Tibial artery (tissue), 4 donors: ENCODE measurements around the gene ELFN1.

Experiments
- DNase-seq, 2 donors: peaks; one replicate each; pipeline ENCODE4 v3.0.0-alpha.2; 2019
- H3K27ac ChIP-seq, 2 donors: fragments of 200-600 bp; sonication (generic) in 1 of 2; 1 replicate in 1 of 2; 2 replicates in 1 of 2; pipeline ENCODE4 v1.5.1; 2018 to 2019; ENCODE audit warnings: mild to moderate bottlenecking in 1 of 2
- H3K27me3 ChIP-seq, 2 donors: fragments of 200-600 bp; sonication (generic) in 1 of 2; one replicate each; pipeline versions ENCODE4 v1.5.1 to v1.6.0; 2016 to 2019
- H3K36me3 ChIP-seq, 3 donors: fragments of 200-600 bp; sonication (generic) in 2 of 3; one replicate each; pipeline ENCODE4 v1.5.1; 2016 to 2019; ENCODE audit warnings: mild to moderate bottlenecking in 2 of 3
- H3K4me1 ChIP-seq, 4 donors: fragments of 200-600 bp; sonication (generic) in 2 of 4; 1 replicate in 3 of 4; 2 replicates in 1 of 4; pipeline ENCODE4 v1.5.1; 2016 to 2019
- H3K4me3 ChIP-seq, 2 donors: fragments of 200-600 bp; sonication (generic) in 1 of 2; 1 replicate in 1 of 2; 2 replicates in 1 of 2; pipeline ENCODE4 v1.5.1; 2018 to 2019; ENCODE audit warnings: mild to moderate bottlenecking in 2 of 2
- H3K9me3 ChIP-seq, 3 donors: fragments of 200-600 bp; sonication (generic) in 1 of 3; one replicate each; pipeline ENCODE4 v1.5.1; 2016 to 2019
- intact Hi-C: fragments of 100-400 bp; cut with DNase I; formaldehyde crosslinking; loops from one replicate; pipeline ENCODE4 v1.15.0; 2023; ENCODE audit warnings: low total_unique reads
- TF ChIP-seq, protein P1 (sequence below), 2 experiments: fragments of 200-600 bp in 1 of 2; fragments of 450-650 bp in 1 of 2; IDR thresholded peaks; one replicate each; pipeline ENCODE4 v1.5.1; 2017 to 2019; ENCODE audit warnings: antibody characterized with exemption in 2 of 2, mild to moderate bottlenecking in 1 of 2, moderate library complexity in 1 of 2

Gene ELFN1

DNA sequence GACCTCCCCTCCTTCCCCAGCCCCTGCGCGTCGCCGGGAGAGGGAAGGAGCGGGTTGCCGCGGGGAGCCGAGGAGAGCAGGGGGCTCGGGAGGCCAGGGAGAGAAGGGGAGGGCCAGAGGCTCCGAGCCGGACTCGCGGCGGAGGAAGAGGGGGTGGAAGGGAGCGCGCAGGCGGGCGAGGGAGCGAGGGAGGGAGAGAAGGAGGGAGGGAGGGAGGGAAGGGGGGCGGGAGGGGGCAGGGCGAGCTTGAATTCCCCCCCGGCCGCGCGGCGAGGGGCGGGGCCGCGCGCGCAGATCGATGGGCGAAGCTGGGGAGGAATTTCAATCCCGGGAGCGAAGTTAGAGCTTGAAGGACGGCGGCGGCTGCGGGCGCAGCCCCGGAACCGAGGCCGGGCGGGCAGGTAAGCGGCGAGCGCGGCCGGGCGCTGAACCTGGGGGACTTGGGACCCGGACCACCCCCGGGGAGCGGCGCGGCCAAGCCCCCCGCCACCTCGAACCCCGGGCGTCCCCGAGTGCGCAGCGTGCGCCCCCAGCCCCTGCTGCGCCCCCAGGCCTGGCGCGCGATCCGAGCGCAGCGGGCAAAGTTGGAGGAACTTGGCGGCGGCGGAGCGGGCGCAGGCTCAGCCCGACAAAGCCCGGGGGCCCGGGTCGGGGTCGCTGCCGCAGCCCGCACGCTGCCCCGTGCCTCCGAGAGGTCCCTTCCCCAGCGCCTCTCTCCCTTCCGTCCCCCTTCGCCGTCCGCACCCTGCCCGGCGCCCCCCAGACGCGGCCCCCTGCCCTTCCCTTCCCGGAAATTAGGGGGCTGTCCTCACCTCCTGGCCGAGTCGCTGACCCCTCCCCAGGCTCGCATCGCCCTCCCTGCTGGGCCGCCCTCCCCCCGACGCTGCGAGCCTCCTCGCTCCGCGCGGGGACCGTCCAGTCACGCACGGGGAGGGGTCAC lies at the start of gene ELFN1:
Gene ELFN1, plus strand, starts transcription at position 324 of the 940 bp plus-strand sequence. CDS start 74,320 bp downstream, outside the sequence.
- H3K4me1 ChIP-seq: peaks cover 0 to 52% (median 41%) of the 10 kb centered on the region in 4 donors
- intact Hi-C loops: loop anchor here (5.0 to 10.0 kb wide), 2 partner anchors 542 to 675 kb away; no protein-coding TSS in a partner anchor
- peak within 1 kb of the TSS in 1 of 2 donors; percentile 46 for H3K4me3 ChIP-seq

DNA sequence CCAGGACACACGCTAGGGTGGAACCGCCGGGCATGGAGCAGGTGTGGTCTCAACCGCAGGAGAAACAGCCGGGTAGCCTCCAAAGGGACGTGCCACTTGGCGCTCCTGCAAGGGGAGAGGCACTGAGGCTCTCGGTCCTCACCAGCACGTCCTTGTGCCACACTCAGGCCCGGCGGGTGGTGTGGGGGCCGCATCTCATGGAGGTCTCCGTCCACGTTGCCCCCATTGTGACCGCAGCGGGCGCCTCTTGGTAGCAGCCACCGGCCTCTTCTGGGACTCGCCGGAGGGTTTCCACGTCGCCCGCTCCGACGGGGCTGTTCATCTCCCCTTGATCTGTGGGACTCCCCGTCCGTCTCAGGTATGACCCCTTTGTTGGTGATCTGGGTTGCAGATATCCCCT lies 49.2 kb upstream of the ELFN1 start:
- H3K27ac ChIP-seq: no peak overlapping the region
- TF ChIP-seq, protein P1, sequence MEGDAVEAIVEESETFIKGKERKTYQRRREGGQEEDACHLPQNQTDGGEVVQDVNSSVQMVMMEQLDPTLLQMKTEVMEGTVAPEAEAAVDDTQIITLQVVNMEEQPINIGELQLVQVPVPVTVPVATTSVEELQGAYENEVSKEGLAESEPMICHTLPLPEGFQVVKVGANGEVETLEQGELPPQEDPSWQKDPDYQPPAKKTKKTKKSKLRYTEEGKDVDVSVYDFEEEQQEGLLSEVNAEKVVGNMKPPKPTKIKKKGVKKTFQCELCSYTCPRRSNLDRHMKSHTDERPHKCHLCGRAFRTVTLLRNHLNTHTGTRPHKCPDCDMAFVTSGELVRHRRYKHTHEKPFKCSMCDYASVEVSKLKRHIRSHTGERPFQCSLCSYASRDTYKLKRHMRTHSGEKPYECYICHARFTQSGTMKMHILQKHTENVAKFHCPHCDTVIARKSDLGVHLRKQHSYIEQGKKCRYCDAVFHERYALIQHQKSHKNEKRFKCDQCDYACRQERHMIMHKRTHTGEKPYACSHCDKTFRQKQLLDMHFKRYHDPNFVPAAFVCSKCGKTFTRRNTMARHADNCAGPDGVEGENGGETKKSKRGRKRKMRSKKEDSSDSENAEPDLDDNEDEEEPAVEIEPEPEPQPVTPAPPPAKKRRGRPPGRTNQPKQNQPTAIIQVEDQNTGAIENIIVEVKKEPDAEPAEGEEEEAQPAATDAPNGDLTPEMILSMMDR (IDR thresholded peaks at IDR 0.05): no peak
- intact Hi-C loops: no loop called here

More for the DNA sequence above, at the start of gene ELFN1:
- no peaks in the 10 kb centered on the region for H3K36me3 ChIP-seq
- peak; percentile 7 to 64 for DNase-seq
- H3K27me3 ChIP-seq: peaks cover 0 to 98% of the 10 kb centered on the region in 2 donors
- TF ChIP-seq, protein P1 (IDR thresholded peaks at IDR 0.05): no peak
- no peak within 1 kb of the TSS for H3K27ac ChIP-seq
- no peaks in the 10 kb centered on the region for H3K9me3 ChIP-seq

DNA sequence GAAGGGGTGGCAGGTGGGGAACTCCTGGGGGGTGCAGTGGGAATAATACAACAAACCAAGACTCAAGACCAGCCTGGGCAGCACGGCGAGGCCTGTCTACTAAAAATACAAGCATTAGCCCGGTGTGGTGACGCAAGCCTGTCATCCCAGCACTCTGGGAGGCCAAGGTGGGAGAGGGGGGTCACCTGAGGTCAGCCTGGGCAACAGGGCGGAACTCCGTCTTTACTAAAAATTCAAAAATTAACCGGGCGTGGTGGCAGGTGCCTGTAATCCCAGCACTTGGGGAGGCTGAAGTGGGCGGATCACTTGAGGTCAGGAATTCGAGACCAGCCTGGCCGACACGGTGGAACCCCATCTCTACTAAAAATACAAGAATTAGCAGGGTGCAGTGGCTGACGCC lies 48.4 kb upstream of the ELFN1 start:
- Histone ChIP-seq H3K4me1 (no peaks in the 10 kb centered on the region), H3K27me3 (peaks cover 0 to 45% of the 10 kb centered on the region in 2 donors), H3K36me3 (no peaks in the 10 kb centered on the region), H3K9me3 (no peaks in the 10 kb centered on the region), H3K27ac (no peak overlapping the region), H3K4me3 (no peak overlapping the region)
- TF ChIP-seq, protein P1 (IDR thresholded peaks at IDR 0.05): no peak
- no peak for DNase-seq
- intact Hi-C loops: no loop called here

More for the DNA sequence above, 49.2 kb upstream of the ELFN1 start:
- Histone ChIP-seq H3K9me3 (no peaks in the 10 kb centered on the region), H3K4me3 (no peak overlapping the region), H3K4me1 (no peaks in the 10 kb centered on the region), H3K36me3 (no peaks in the 10 kb centered on the region), H3K27me3 (peaks cover 0 to 46% of the 10 kb centered on the region in 2 donors)
- DNase-seq: no peak

DNA sequence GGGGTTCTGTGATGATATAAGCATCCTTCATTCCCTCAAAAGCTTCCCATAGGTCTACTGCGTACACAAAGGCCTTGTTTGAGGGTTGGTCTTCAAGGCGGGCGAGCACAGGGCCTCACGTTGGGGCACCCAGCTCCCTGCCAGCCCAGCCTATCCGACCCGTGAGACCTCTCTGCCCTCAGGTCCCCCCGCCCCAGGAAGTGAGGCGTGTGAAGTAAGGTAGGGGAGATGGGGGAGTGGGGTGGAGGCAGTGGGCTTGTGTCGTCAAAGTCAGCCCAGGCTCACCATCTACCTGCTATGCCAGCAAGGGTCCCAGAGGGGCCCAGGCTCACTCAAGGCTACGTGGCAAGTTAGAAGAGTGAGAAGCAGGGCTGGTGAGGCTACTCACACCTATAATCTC lies 47.6 kb upstream of the ELFN1 start:
- H3K4me3 ChIP-seq: no peak overlapping the region
- H3K27ac ChIP-seq: no peak overlapping the region
- H3K27me3 ChIP-seq: peaks cover 0 to 42% of the 10 kb centered on the region in 2 donors
- TF ChIP-seq, protein P1 (IDR thresholded peaks at IDR 0.05): no peak
- H3K36me3 ChIP-seq: no peaks in the 10 kb centered on the region
- DNase-seq: no peak
- intact Hi-C loops: no loop called here
- H3K9me3 ChIP-seq: no peaks in the 10 kb centered on the region
- H3K4me1 ChIP-seq: no peaks in the 10 kb centered on the region

DNA sequence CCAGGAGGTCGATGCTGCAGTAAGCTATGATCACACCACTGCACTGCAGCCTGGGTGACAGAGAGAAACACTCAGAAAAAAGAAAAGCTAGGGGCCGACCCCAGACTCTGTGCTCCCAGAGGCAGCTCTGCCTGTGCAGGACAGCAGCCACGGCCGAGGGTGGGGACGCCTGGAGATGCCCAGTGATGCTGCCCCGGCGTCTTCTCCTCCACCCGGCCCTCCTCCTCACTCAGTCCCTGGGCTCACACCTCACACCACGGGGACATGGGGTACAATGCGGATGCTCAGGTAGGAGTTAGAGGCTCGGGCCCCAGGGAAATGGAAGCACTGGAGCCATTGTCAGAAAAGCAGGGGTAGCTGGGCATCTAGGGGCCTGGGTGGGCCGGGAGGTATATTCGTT lies 46.3 kb upstream of the ELFN1 start:
- Histone ChIP-seq H3K36me3 (no peaks in the 10 kb centered on the region), H3K27me3 (peaks cover 0 to 32% of the 10 kb centered on the region in 2 donors), H3K9me3 (no peaks in the 10 kb centered on the region), H3K27ac (no peak overlapping the region), H3K4me3 (no peak overlapping the region), H3K4me1 (no peaks in the 10 kb centered on the region)
- TF ChIP-seq, protein P1 (IDR thresholded peaks at IDR 0.05): no peak
- intact Hi-C loops: no loop called here
- DNase-seq: no peak
